Effector memory CD8-positive, alpha-beta T cell (primary cell): ENCODE measurements around the gene R3HDML.
"Not testable (repeated sequence)": the region's sequence is repeated elsewhere in the genome, so short reads cannot be mapped to it uniquely, and the experiment has no call there.

Experiments used
- ATAC-seq: fragments of 150-1000 bp; cut with Tn5 transposase; replicated peaks from 2 replicates; pipeline ENCODE4 v1.10.0; 2021; ENCODE audit warnings: mild to moderate bottlenecking, moderate library complexity
- DNase-seq, 3 experiments: peaks; one replicate each; pipeline ENCODE4 v3.0.0; 2021
- H3K27ac Mint-ChIP-seq, 2 donors: one replicate each; pipeline ENCODE4 v1.8.0; 2022; ENCODE audit warnings: mild to moderate bottlenecking in 2 of 2, mixed read lengths in 2 of 2, moderate library complexity in 2 of 2
- H3K27me3 Mint-ChIP-seq, 2 donors: one replicate each; pipeline ENCODE4 v1.8.0; 2022; ENCODE audit warnings: mixed read lengths in 2 of 2
- H3K36me3 Mint-ChIP-seq: one replicate; pipeline ENCODE4 v1.8.0; 2022; ENCODE audit warnings: mild to moderate bottlenecking, moderate library complexity, mixed read lengths; ENCODE audit not compliant: insufficient read depth
- H3K4me1 Mint-ChIP-seq, 2 donors: one replicate each; pipeline ENCODE4 v1.8.0; 2022; ENCODE audit warnings: low read depth in 2 of 2, mixed read lengths in 2 of 2
- H3K4me3 Mint-ChIP-seq, 2 donors: one replicate each; pipeline ENCODE4 v1.8.0; 2022; ENCODE audit warnings: mild to moderate bottlenecking in 2 of 2, mixed read lengths in 2 of 2, moderate library complexity in 2 of 2
- H3K9me3 Mint-ChIP-seq, 2 donors: one replicate each; pipeline ENCODE4 v1.8.0; 2022; ENCODE audit warnings: mixed read lengths in 2 of 2
- total RNA-seq, 9 experiments: gene quantifications; one replicate each; lab custom pipeline; 2026; lab: John Stamatoyannopoulos, UW

R3HDML gene
- 0 to 0.06 (median 0) reads per million in 9 experiments for total RNA-seq

- no peak for ATAC-seq
- Mint-ChIP-seq H3K4me3 (no peak within 1 kb of the TSS), H3K4me1 (no peaks in the 10 kb centered on the region), H3K27me3 (peaks cover 22 to 50% of the 10 kb centered on the region in 2 donors), H3K36me3 (peaks cover 3% of the 10 kb centered on the region), H3K9me3 (no peaks in the 10 kb centered on the region), H3K27ac (no peak within 1 kb of the TSS)
- DNase-seq, result no peak
Measured at GRCh38 chr20:44336725-44337380, at the start of gene R3HDML. TSS of gene R3HDML (plus strand) at chr20:44337043. CDS start at chr20:44337158, 115 bp downstream.

- DNase-seq, result no peak
- H3K27ac Mint-ChIP-seq, result no peak overlapping the region
Measured at GRCh38 chr20:44287272-44288097, 49.4 kb upstream of the R3HDML start.

GRCh38 chr20:44288252-44288651 lies 48.6 kb upstream of the R3HDML start:
- Mint-ChIP-seq H3K9me3 (no peaks in the 10 kb centered on the region), H3K4me1 (no peaks in the 10 kb centered on the region), H3K27ac (no peak overlapping the region), H3K27me3 (no peaks in the 10 kb centered on the region), H3K4me3 (no peak overlapping the region), H3K36me3 (no peaks in the 10 kb centered on the region)
- ATAC-seq (peak; percentile 44), DNase-seq (peak in 1 of 3 experiments; percentile 12)

More at GRCh38 chr20:44287272-44288097, 49.4 kb upstream of the R3HDML start:
- peaks cover 0 to 3% of the 10 kb centered on the region in 2 donors for H3K4me1 Mint-ChIP-seq
- no peaks in the 10 kb centered on the region for H3K9me3 Mint-ChIP-seq
- no peak for ATAC-seq
- no peak overlapping the region for H3K4me3 Mint-ChIP-seq
- no peaks in the 10 kb centered on the region for H3K27me3 Mint-ChIP-seq
- no peaks in the 10 kb centered on the region for H3K36me3 Mint-ChIP-seq

GRCh38 chr20:44291754-44292153 lies 45.1 kb upstream of the R3HDML start:
- H3K9me3 Mint-ChIP-seq, result no peaks in the 10 kb centered on the region
- DNase-seq, result no peak
- ATAC-seq, result no peak
- no peak overlapping the region for H3K4me3 Mint-ChIP-seq
- no peaks in the 10 kb centered on the region for H3K27me3 Mint-ChIP-seq
- H3K27ac Mint-ChIP-seq, result no peak overlapping the region
- H3K36me3 Mint-ChIP-seq, result no peaks in the 10 kb centered on the region
- peaks cover 0 to 2% of the 10 kb centered on the region in 2 donors for H3K4me1 Mint-ChIP-seq

GRCh38 chr20:44296011-44296410 lies 40.8 kb upstream of the R3HDML start:
- H3K4me3 Mint-ChIP-seq, result no peak overlapping the region
- DNase-seq (no peak), ATAC-seq (no peak)
- H3K27ac Mint-ChIP-seq, result peak overlapping the region in 1 of 2 donors; percentile 41
- no peaks in the 10 kb centered on the region for H3K9me3 Mint-ChIP-seq
- no peaks in the 10 kb centered on the region for H3K27me3 Mint-ChIP-seq
- peaks cover 6 to 7% of the 10 kb centered on the region in 2 donors for H3K4me1 Mint-ChIP-seq
- no peaks in the 10 kb centered on the region for H3K36me3 Mint-ChIP-seq

- Mint-ChIP-seq H3K27me3 (no peaks in the 10 kb centered on the region), H3K36me3 (no peaks in the 10 kb centered on the region), H3K9me3 (no peaks in the 10 kb centered on the region), H3K27ac (no peak overlapping the region), H3K4me1 (peaks cover 9 to 10% of the 10 kb centered on the region in 2 donors), H3K4me3 (no peak overlapping the region)
- ATAC-seq (no peak), DNase-seq (no peak)
Measured at GRCh38 chr20:44297721-44298120, 39.1 kb upstream of the R3HDML start.

GRCh38 chr20:44299011-44299535 lies 37.8 kb upstream of the R3HDML start:
- H3K4me1 Mint-ChIP-seq, result peaks cover 10% of the 10 kb centered on the region in 2 donors
- not testable (repeated sequence) for H3K4me3 Mint-ChIP-seq, H3K9me3 Mint-ChIP-seq, H3K27me3 Mint-ChIP-seq, DNase-seq, H3K36me3 Mint-ChIP-seq, H3K27ac Mint-ChIP-seq, ATAC-seq

GRCh38 chr20:44301285-44301684 lies 35.6 kb upstream of the R3HDML start:
- ATAC-seq (no peak), DNase-seq (no peak)
- no peaks in the 10 kb centered on the region for H3K36me3 Mint-ChIP-seq
- no peak overlapping the region for H3K4me3 Mint-ChIP-seq
- H3K4me1 Mint-ChIP-seq, result peaks cover 8 to 10% of the 10 kb centered on the region in 2 donors
- H3K9me3 Mint-ChIP-seq, result no peaks in the 10 kb centered on the region
- H3K27ac Mint-ChIP-seq, result no peak overlapping the region
- no peaks in the 10 kb centered on the region for H3K27me3 Mint-ChIP-seq

GRCh38 chr20:44302026-44302669 lies 34.7 kb upstream of the R3HDML start:
- H3K4me3 Mint-ChIP-seq, result no peak overlapping the region
- peaks cover 10% of the 10 kb centered on the region in 2 donors for H3K4me1 Mint-ChIP-seq
- H3K36me3 Mint-ChIP-seq, result no peaks in the 10 kb centered on the region
- H3K27me3 Mint-ChIP-seq, result no peaks in the 10 kb centered on the region
- DNase-seq (no peak), ATAC-seq (no peak)
- H3K9me3 Mint-ChIP-seq, result no peaks in the 10 kb centered on the region
- H3K27ac Mint-ChIP-seq, result no peak overlapping the region

GRCh38 chr20:44302736-44303135 lies 34.1 kb upstream of the R3HDML start:
- DNase-seq (no peak), ATAC-seq (no peak)
- Mint-ChIP-seq H3K27me3 (no peaks in the 10 kb centered on the region), H3K4me1 (peaks cover 10% of the 10 kb centered on the region in 2 donors), H3K9me3 (no peaks in the 10 kb centered on the region), H3K27ac (no peak overlapping the region), H3K4me3 (no peak overlapping the region), H3K36me3 (no peaks in the 10 kb centered on the region)

- Mint-ChIP-seq H3K4me1 (peaks cover 5 to 11% of the 10 kb centered on the region in 2 donors), H3K9me3 (no peaks in the 10 kb centered on the region), H3K27me3 (no peaks in the 10 kb centered on the region), H3K36me3 (no peaks in the 10 kb centered on the region), H3K27ac (peak overlapping the region; percentile 19 to 22), H3K4me3 (no peak overlapping the region)
- ATAC-seq, result no peak
- DNase-seq, result no peak
Measured at GRCh38 chr20:44304383-44304782, 32.5 kb upstream of the R3HDML start.

GRCh38 chr20:44306927-44307326 lies 29.9 kb upstream of the R3HDML start:
- peaks cover 23 to 24% of the 10 kb centered on the region in 2 donors for H3K4me1 Mint-ChIP-seq
- no peak overlapping the region for H3K27ac Mint-ChIP-seq

More at GRCh38 chr20:44306927-44307326, 29.9 kb upstream of the R3HDML start:
- no peaks in the 10 kb centered on the region for H3K27me3 Mint-ChIP-seq
- DNase-seq (no peak), ATAC-seq (no peak)
- no peak overlapping the region for H3K4me3 Mint-ChIP-seq
- H3K36me3 Mint-ChIP-seq, result peaks cover 14% of the 10 kb centered on the region
- H3K9me3 Mint-ChIP-seq, result no peaks in the 10 kb centered on the region
